Fibroblast of lung (primary cell): Measurements from ENCODE around the gene MAST2. TPM values are rescaled to one million over a fixed set of nuclear protein-coding genes. Genes with fewer than 3 reads are reported as not detected.

Experiments
- DNase-seq, 2 donors: peaks; one replicate each; pipeline versions ENCODE4 v3.0.0 to v3.0.0-alpha.2; 2010; ENCODE audit warnings: low read depth in 2 of 2
- H2AFZ ChIP-seq: 2 replicates; pipeline ENCODE4 v1.5.1; 2012; ENCODE audit warnings: low read length, control low read depth, inconsistent platforms
- H3K27ac ChIP-seq: 2 replicates; pipeline ENCODE4 v1.5.1; 2011; ENCODE audit warnings: low read length, control low read depth; ENCODE audit not compliant: insufficient read depth
- H3K27me3 ChIP-seq: 2 replicates; pipeline ENCODE4 v1.5.1; 2011; ENCODE audit warnings: mild to moderate bottlenecking, low read length; ENCODE audit not compliant: control insufficient read depth, insufficient read depth
- H3K36me3 ChIP-seq: 2 replicates; pipeline ENCODE4 v1.5.1; 2011; ENCODE audit warnings: low read length; ENCODE audit not compliant: control insufficient read depth, insufficient read depth
- H3K4me1 ChIP-seq: 2 replicates; pipeline ENCODE4 v1.5.1; 2011; ENCODE audit warnings: low read length; ENCODE audit not compliant: control insufficient read depth, insufficient read depth; ENCODE audit errors: extremely low read depth
- H3K4me2 ChIP-seq: 2 replicates; pipeline ENCODE4 v1.5.1; 2011; ENCODE audit warnings: low read length, control low read depth; ENCODE audit not compliant: insufficient read depth; ENCODE audit errors: extremely low read depth
- H3K4me3 ChIP-seq, 4 experiments: fragments of 200-600 bp in 1 of 4; sonication (generic) in 1 of 4; replicated peaks in 1 of 4; 2 replicates each; pipeline ENCODE4 v1.5.1; 2011 to 2016; ENCODE audit warnings: low read length in 4 of 4, low read depth in 3 of 4, mild to moderate bottlenecking in 3 of 4, control low read depth in 2 of 4, inconsistent platforms in 1 of 4, mixed read lengths in 1 of 4; ENCODE audit not compliant: insufficient read depth in 1 of 4; ENCODE audit errors: control extremely low read depth in 1 of 4
- H3K79me2 ChIP-seq: 2 replicates; pipeline ENCODE4 v1.5.1; 2012; ENCODE audit warnings: mild to moderate bottlenecking, low read length, inconsistent platforms; ENCODE audit not compliant: control insufficient read depth, insufficient read depth
- H3K9ac ChIP-seq: 2 replicates; pipeline ENCODE4 v1.5.1; 2011; ENCODE audit warnings: mild to moderate bottlenecking, low read length, control low read depth; ENCODE audit not compliant: insufficient read depth
- H3K9me3 ChIP-seq: 2 replicates; pipeline ENCODE4 v1.5.1; 2012; ENCODE audit warnings: low read depth, low read length; ENCODE audit not compliant: control insufficient read depth, insufficient read depth
- H4K20me1 ChIP-seq: 2 replicates; pipeline ENCODE4 v1.5.1; 2011; ENCODE audit warnings: low read length; ENCODE audit not compliant: control insufficient read depth, insufficient read depth; ENCODE audit errors: extremely low read depth
- CTCF ChIP-seq, 2 donors: IDR thresholded peaks in 1 of 2; conservative IDR thresholded peaks in 1 of 2; 1 replicate in 1 of 2; 2 replicates in 1 of 2; pipeline ENCODE4 v1.5.1; 2011 to 2012; ENCODE audit warnings: low read length in 2 of 2, control low read depth in 1 of 2, inconsistent platforms in 1 of 2, low read depth in 1 of 2, mild to moderate bottlenecking in 1 of 2
- EZH2 ChIP-seq: IDR thresholded peaks from 2 replicates; pipeline ENCODE4 v1.5.1; 2012; ENCODE audit warnings: low read length, control low read depth, mild to moderate bottlenecking; ENCODE audit errors: missing control alignments
- polyA plus RNA-seq, 2 donors: library from polyadenylated mRNA; depleted of rRNA in 1 of 2; stranded (reverse) in 1 of 2; unstranded in 1 of 2; fragments of >200 nt; gene quantifications; 2 replicates each; pipeline ENCODE4 v1.2.1, GENCODE V29; 2011 to 2012; ENCODE audit warnings: missing spikeins in 1 of 2
- total RNA-seq: library from RNA; depleted of rRNA; stranded (reverse); fragments of >200 nt; gene quantifications from 2 replicates; pipeline ENCODE4 v1.2.1, GENCODE V29; 2014

MAST2 gene
- total and polyA plus RNA-seq, 2 donors (not counting 1 experiment from before 2014, with no cell fraction given) = 17.5 to 24.9 TPM

- H3K4me2 ChIP-seq = no peak overlapping the region
- H2AFZ ChIP-seq = no peak overlapping the region
- TF ChIP-seq EZH2 (no peak), CTCF (conservative IDR thresholded peaks at IDR 0.05 in 1 of 2, IDR thresholded peaks at IDR 0.05 in 1 of 2; ENCODE audit: low read depth in 1 of 2, low read length in 2 of 2) (no peak)
- H3K9ac ChIP-seq = no peak overlapping the region
- H3K4me3 ChIP-seq = no peak overlapping the region
- no peak for DNase-seq
- peaks cover 7% of the 10 kb centered on the region for H3K4me1 ChIP-seq
- H3K36me3 ChIP-seq = no peaks in the 10 kb centered on the region
- H3K27ac ChIP-seq = no peak overlapping the region
- no peaks in the 10 kb centered on the region for H3K79me2 ChIP-seq
- no peaks in the 10 kb centered on the region for H4K20me1 ChIP-seq
- H3K9me3 ChIP-seq = no peaks in the 10 kb centered on the region
- H3K27me3 ChIP-seq = no peaks in the 10 kb centered on the region
These were observed 111.4 kb downstream of the MAST2 start for GRCh38 chr1:45914836-45915235.

GRCh38 chr1:45922374-45922773 lies 119.0 kb downstream of the MAST2 start:
- Histone ChIP-seq H3K27me3 (no peaks in the 10 kb centered on the region), H2AFZ (no peak overlapping the region), H3K4me3 (no peak overlapping the region), H3K27ac (no peak overlapping the region), H3K9me3 (no peaks in the 10 kb centered on the region), H3K4me1 (no peaks in the 10 kb centered on the region), H3K36me3 (no peaks in the 10 kb centered on the region), H3K79me2 (no peaks in the 10 kb centered on the region), H3K4me2 (no peak overlapping the region), H3K9ac (no peak overlapping the region), H4K20me1 (no peaks in the 10 kb centered on the region)
- DNase-seq = no peak
- TF ChIP-seq EZH2 = no peak
- no peak for TF ChIP-seq CTCF (conservative IDR thresholded peaks at IDR 0.05 in 1 of 2, IDR thresholded peaks at IDR 0.05 in 1 of 2; ENCODE audit: low read depth in 1 of 2, low read length in 2 of 2)

DNA sequence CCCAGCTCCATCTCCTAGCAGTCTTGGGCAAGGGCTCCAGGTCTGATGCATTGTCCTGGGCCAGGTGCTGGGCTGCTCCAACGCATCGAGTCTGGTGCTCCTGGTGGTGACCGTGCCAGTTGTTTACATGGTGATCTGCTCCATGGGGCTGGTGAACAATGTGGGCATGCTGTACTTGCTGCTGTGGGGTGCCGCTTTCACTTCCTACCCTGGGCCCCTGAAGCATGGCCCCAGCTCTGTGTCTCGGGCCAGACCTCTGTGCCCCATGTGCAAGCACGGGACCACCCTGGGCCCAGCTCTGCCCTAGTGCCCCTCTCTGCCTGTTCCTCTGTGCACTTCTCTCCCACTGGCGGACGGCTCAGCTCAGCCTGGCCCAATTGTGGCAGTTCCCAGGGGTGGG lies 119.4 kb downstream of the MAST2 start:
- H3K79me2 ChIP-seq = no peaks in the 10 kb centered on the region
- no peaks in the 10 kb centered on the region for H3K27me3 ChIP-seq
- no peak for DNase-seq
- H3K9me3 ChIP-seq = no peaks in the 10 kb centered on the region
- H2AFZ ChIP-seq = no peak overlapping the region
- H4K20me1 ChIP-seq = no peaks in the 10 kb centered on the region
- H3K36me3 ChIP-seq = no peaks in the 10 kb centered on the region
- no peak for TF ChIP-seq EZH2
- no peak for TF ChIP-seq CTCF (conservative IDR thresholded peaks at IDR 0.05 in 1 of 2, IDR thresholded peaks at IDR 0.05 in 1 of 2; ENCODE audit: low read depth in 1 of 2, low read length in 2 of 2)
- no peak overlapping the region for H3K27ac ChIP-seq
- no peak overlapping the region for H3K9ac ChIP-seq
- H3K4me3 ChIP-seq = no peak overlapping the region
- H3K4me1 ChIP-seq = no peaks in the 10 kb centered on the region
- no peak overlapping the region for H3K4me2 ChIP-seq
